ENCODE measurements around the gene CAMK2A.

The CAMK2A gene

GRCh38 chr5:150299571-150300327 lies 10.2 kb upstream of the CAMK2A start:
- DNase-seq (ENCODE audit: low spot score) = no peak

DNA sequence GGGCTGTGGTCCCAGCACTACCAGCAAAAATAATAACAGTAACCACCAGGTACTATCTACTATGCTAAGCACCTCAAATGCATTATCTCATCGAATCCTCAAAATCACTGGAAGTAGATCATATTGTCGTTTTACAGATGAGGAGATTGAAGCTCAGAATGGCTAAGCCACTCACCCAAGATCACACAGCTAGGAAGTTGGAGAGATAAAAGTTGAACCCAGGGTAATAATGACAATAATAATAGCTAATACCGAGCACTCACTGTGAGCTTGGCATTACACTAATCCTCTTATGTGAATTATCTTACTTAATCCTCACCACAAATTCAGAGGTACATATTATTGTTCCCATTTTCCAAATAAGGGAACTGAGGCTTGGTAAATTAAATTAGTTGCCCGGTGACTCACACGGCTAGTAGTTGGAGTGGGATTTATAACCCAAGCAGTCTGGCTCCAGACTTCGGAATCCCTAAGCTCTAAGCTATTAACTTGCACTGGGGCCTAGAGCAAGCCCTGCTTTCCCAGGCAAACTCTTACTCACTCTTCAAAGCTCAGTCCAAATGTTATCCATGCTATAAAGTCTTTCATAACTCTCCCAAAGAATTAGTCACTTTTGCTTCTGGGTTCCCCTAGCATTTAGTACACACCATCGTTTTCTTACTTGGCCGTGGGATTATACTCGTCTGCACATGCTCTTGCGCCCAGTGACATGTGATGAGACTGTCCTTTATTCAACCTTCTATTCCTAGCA lies 9.3 kb upstream of the CAMK2A start:
- DNase-seq (ENCODE audit: low spot score) = peak; percentile 90

DNA sequence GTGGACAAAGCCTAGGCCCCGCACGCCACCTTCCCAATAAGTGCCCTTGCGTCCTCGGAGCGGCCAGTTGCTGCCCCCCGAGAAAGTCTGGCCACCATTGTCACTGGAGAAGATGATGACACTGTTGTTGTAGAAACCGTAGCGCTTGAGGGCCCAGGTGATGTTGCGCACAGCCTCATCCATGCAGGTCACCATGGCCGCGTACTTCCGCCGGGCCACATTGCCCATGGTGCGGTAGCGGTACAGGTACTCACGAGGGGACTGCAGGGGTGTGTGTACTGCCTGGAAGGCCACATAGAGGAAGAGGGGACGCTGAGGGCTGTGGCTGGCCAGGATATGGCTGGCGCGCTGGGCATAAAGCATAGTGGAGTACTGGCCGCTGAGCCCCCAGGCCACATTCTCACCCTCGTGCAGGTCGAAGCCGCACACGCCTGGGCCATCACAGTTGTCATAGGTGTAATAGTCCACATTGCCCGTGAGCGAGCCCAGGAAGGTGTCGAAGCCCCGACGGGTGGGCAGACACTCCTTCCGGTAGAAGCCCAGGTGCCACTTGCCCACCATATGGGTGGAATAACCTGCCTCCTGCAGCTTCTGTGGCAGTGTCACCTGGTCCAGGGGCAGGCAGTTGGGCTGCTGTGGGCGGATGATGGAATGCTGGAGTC lies 8.5 kb upstream of the CAMK2A start:
- no peak for DNase-seq (ENCODE audit: low spot score)

- no peak for DNase-seq (ENCODE audit: low spot score)
Measured at GRCh38 chr5:150297236-150297890, 7.8 kb upstream of the CAMK2A start.

- no peak for DNase-seq (ENCODE audit: low spot score)
Measured at GRCh38 chr5:150296496-150296895, 6.9 kb upstream of the CAMK2A start.

GRCh38 chr5:150295741-150296486 lies 6.3 kb upstream of the CAMK2A start:
- DNase-seq (ENCODE audit: low spot score) = no peak

- DNase-seq (ENCODE audit: low spot score) = peak; percentile 67
Measured at GRCh38 chr5:150295172-150295634, 5.6 kb upstream of the CAMK2A start.

DNA sequence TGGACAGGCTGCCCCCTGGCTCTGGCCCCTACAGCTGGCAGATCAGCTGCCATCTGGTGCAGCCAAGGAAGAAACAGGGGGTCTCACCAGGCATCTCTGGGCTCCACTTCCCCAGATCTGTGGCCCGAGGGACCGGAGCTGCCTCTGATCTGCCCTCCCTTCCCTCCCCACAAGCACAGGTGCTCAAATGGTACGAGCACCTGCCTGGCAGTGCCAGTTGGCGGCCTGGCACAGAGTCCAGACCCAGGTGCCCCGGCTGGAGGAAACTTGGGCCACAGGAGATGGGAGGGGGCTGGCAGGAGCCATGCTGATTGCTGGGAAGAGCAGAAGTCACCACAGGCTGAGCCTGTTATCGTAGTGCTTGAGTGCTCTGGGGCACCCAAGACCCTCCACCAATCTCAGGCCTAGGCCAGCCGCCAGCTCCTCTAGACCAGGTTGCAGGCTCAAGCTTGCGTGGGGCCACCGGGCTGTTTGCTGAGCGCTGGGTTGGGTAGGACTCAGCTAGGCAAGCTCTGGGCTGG lies 5.0 kb upstream of the CAMK2A start:
- no peak for DNase-seq (ENCODE audit: low spot score)

GRCh38 chr5:150293091-150293941 lies 3.7 kb upstream of the CAMK2A start:
- DNase-seq (ENCODE audit: low spot score) = no peak

DNA sequence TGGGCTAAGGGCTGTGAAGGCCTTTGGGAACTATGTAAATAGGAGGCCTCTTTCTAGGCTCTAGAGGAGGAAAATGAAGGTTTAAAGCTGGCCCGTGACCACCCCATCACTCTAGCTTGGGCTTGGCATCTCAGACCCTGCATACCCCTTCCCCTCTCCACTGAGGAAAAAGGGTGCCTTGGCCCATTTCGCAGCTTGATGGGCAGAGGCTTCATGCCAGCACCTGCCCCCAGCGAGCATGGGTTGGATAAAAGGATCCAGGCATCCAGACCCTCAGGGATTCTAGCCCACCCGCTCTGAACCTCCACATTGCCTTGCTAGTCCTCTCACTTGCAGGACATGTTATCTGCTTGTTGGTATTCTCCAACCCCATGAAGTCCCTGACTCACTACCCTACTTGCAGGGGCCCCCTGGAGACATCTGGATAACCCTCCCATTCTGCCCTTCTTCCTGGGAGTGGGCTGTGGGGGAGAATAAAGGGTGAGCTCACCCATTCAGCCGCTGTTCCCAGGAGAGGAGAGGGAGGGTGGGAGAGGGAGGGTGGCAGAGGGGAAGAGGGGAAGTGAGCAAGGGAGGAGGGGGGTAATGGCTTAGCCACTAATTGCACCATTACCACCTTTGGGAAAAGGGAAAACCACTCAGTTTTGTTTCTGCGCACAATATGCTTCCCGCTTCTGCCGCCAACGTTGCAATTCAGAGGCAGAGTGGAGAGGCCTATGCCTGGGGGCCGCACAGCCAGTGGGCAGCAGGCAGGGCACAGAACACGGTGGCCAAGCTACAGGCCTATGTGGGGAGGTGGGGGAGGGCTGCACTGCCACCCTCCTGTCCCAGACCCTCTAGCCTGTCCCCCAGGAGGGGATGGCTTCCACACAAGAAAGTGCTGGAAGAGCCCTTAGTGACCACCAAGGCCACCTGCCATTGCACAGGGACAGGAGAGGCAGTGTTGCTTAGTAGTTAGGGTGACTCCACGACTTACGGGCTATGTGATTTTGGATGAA lies 2.1 kb upstream of the CAMK2A start:
- DNase-seq (ENCODE audit: low spot score) = no peak

DNA sequence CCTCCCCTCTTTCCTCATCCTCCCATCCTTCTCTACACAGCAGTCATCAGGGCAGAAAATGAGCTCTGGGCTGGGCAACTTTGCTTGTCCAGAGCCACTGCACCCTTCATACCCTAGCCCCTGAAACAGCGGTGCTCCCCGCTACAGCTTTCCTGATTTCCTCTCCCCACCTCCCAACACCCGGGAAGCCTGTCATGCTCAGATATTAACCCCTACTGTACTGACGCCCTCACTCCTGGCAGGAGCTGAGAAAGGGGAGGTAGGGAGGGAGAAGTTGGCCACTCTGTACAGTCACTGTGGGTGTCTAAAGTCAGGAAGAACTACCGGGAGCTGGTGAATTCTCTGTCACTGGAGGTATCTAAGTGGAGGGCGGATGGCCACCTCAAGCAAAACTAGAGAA lies 782 bp downstream of the CAMK2A start:
- no peak for DNase-seq (ENCODE audit: low spot score)

- no peak for DNase-seq (ENCODE audit: low spot score)
Measured at GRCh38 chr5:150288361-150288760, 1.2 kb downstream of the CAMK2A start.

DNA sequence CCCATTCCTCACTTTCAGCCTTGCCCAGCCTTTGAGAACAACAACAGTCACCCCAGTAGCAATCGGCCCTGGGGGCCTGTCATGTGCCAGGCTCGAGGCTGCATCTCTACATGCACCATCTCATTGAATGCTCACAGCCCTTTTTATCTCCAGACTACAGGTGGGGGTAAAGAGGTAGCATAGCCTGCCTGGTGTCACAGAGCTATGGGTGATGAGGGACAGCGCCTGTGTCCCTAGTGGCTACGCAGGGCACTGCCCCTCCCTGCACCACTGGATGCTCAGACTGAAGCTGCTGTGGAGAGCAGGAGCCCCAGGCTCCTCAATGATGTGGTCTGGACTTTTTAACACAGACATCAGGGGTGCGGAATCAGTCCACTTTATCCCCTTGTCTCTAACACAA lies 2.8 kb downstream of the CAMK2A start:
- no peak for DNase-seq (ENCODE audit: low spot score)

- DNase-seq (ENCODE audit: low spot score) = no peak
Measured at GRCh38 chr5:150285114-150285513, 4.5 kb downstream of the CAMK2A start.

GRCh38 chr5:150284311-150284710 lies 5.3 kb downstream of the CAMK2A start:
- no peak for DNase-seq (ENCODE audit: low spot score)

- no peak for DNase-seq (ENCODE audit: low spot score)
Measured at GRCh38 chr5:150283904-150284303, 5.7 kb downstream of the CAMK2A start.

GRCh38 chr5:150281987-150282386 lies 7.6 kb downstream of the CAMK2A start:
- no peak for DNase-seq (ENCODE audit: low spot score)

DNA sequence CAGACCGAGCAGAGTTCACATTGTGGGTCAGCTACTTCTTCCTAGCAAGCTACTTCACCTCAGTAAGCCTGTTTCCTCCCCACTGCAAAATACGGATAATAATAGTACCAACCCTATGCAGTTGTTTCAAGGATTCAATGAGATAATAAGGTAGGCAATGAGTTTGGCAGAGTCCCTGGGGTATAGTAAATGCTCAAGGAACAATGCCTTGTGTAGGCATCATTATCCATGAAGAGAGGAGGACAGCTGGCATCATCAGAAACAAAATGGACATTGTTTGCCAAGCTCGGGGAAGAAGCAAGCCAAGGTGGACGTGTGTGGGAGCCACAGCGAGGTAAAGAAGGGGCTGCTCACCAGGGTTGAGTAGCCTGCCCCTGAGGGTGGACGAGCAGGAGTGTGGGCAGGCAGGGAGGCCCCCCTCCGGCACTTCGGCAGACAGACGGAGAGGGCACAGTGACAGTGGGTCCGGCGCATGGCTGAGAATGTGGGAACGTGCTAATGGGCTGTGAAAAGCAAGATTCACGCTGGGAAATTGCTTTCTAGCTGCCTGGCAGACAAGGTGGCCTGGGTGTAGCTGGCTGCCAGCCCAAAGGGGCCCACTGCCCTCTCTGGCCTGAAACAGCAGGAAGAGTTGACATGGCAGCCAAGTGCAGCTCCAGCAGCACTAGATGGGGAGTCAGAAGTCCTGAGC lies 10.1 kb downstream of the CAMK2A start:
- no peak for DNase-seq (ENCODE audit: low spot score)

DNA sequence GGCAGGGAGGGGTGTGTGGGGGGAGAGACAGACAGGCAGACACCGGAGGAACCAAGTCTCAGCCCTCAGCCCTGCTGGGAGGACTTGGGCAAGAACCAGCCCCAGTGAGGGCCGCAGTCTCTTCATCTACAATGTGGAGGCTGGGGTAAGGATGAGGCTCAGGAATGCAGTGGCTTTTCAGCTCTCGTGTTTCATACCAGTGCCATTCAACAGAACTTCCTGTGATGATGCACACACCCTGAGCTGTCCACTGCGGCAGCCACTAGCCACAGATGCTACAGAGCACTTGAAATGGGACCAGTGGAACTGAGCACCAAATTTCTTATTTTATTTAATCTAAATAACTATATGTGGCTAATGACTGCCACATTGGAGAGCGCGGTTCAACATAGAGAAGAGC lies 10.7 kb downstream of the CAMK2A start:
- DNase-seq (ENCODE audit: low spot score) = peak; percentile 93

Data from GM03348 (cell line).